ENCODE results near the gene UXS1. TPM values are rescaled to one million over a fixed set of nuclear protein-coding genes. Genes with fewer than 3 reads are reported as not detected.
"Not testable (repeated sequence)": the region's sequence is repeated elsewhere in the genome, so short reads cannot be mapped to it uniquely, and the experiment has no call there.

Gene UXS1
- total and polyA plus RNA-seq, 2 of the 8 experiments (the other 6 are each of a cell fraction or from before 2014, with no cell fraction given) = 44.5 to 63.4 TPM

DNA sequence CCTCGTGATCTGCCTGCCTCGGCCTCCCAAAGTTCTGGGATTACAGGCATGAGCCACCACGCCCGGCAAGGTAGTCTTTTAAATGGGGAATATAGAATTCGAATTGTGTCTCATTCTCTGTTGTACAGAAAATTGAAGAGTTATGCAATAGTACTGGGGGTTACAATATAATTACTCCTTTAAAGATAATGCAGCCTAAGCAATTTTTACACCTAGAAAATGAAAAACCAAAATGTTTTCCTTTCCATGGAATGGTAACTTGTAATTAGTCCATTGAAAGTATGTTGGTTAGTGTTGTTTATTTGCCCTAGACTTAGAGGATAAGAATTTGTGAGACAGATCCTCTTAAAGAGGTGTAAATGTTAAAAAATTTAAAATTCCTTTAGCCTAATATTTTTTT, 28.0 kb upstream of the UXS1 start:
- H3K4me2 ChIP-seq (ENCODE audit: insufficient read depth in 1 of 2, low read depth in 2 of 2, low read length in 2 of 2); H3K23me2 ChIP-seq (ENCODE audit: low read depth, low read length); H3K79me1 ChIP-seq (ENCODE audit: low read depth, low read length); FAIRE-seq; H3K79me2 ChIP-seq (ENCODE audit: control insufficient read depth in 1 of 2, insufficient read depth in 2 of 2, low read length in 2 of 2); H2BK15ac ChIP-seq (ENCODE audit: low read length); H3K9me3 ChIP-seq (ENCODE audit: insufficient read depth in 2 of 2, low read depth in 1 of 2, low read length in 1 of 2); H3K27ac ChIP-seq (ENCODE audit: low read depth, low read length); H3K36me3 ChIP-seq (ENCODE audit: control insufficient read depth in 2 of 4, insufficient read depth in 4 of 4, low read length in 3 of 4); H3K56ac ChIP-seq (replicated peaks; ENCODE audit: insufficient read length, low read depth, low read length); H3K4me1 ChIP-seq (replicated peaks in 1 of 4; ENCODE audit: control insufficient read depth in 3 of 4, insufficient read depth in 4 of 4, low read length in 3 of 4); POLR2A ChIA-PET (ENCODE audit: partially characterized antibody); H4K91ac ChIP-seq (replicated peaks; ENCODE audit: insufficient read length, low read length); H4K5ac ChIP-seq (ENCODE audit: insufficient read length, low read depth, low read length); CTCF ChIA-PET (ENCODE audit: partially characterized antibody); H3K4me3 ChIP-seq (ENCODE audit: extremely low read depth in 1 of 4, insufficient read depth in 2 of 4, low read depth in 3 of 4, low read length in 4 of 4); H4K20me1 ChIP-seq (replicated peaks in 1 of 2; ENCODE audit: control insufficient read depth in 1 of 2, insufficient read depth in 2 of 2, low read length in 2 of 2); H2BK20ac ChIP-seq (ENCODE audit: low read length); H2BK12ac ChIP-seq (ENCODE audit: low read depth, low read length); H2BK5ac ChIP-seq (ENCODE audit: low read depth, low read length); H3K18ac ChIP-seq (ENCODE audit: extremely low read depth, low read length); H3K4ac ChIP-seq (replicated peaks; ENCODE audit: insufficient read length, low read depth, low read length); H4K8ac ChIP-seq (ENCODE audit: extremely low read depth, insufficient read depth, low read length); H3K14ac ChIP-seq (ENCODE audit: insufficient read length); H3K27me3 ChIP-seq (replicated peaks in 1 of 4; ENCODE audit: control insufficient read depth in 3 of 4, extremely low read depth in 1 of 4, insufficient read depth in 3 of 4, low read length in 3 of 4); H2BK120ac ChIP-seq (replicated peaks; ENCODE audit: low read depth, low read length); DNase-seq (ENCODE audit: low read depth in 1 of 2, low spot score in 2 of 2); H2AFZ ChIP-seq (ENCODE audit: low read length); H3K23ac ChIP-seq (ENCODE audit: insufficient read length); H3K9ac ChIP-seq (replicated peaks in 1 of 4; ENCODE audit: extremely low read depth in 1 of 4, low read depth in 3 of 4, low read length in 3 of 4); H2AK5ac ChIP-seq (ENCODE audit: low read depth, low read length): not testable (repeated sequence)
- WGBS, 2 experiments (ENCODE audit: extremely low coverage in 1 of 2, insufficient coverage in 1 of 2, insufficient read length in 1 of 2, insufficient replicate concordance in 2 of 2, low coverage in 1 of 2, low lambda C conversion rate in 2 of 2, missing lambda C conversion rate in 1 of 2) = 94% methylated on average over 5 of the region's 5 CpGs; no CpG with 5 or more reads in 1 of the 2 experiments

All from H1 (cell line).